Cardiac fibroblast (primary cell): ENCODE data around the gene ABLIM2.

Experiments used
- DNase-seq, 2 donors: peaks; one replicate each; pipeline versions ENCODE4 v3.0.0 to v3.0.0-alpha.2; 2010; ENCODE audit warnings: low read depth in 2 of 2
- H3K4me3 ChIP-seq, 2 donors: replicated peaks in 1 of 2; 1 replicate in 1 of 2; 2 replicates in 1 of 2; pipeline ENCODE4 v1.5.1; 2011; ENCODE audit warnings: low read depth in 2 of 2, low read length in 2 of 2, mild to moderate bottlenecking in 2 of 2, moderate library complexity in 1 of 2
- CTCF ChIP-seq: IDR thresholded peaks from one replicate; pipeline ENCODE4 v1.5.1; 2011; ENCODE audit warnings: low read depth, mild to moderate bottlenecking, low read length, inconsistent platforms

ABLIM2 gene

GRCh38 chr4:8087921-8088495, 70.6 kb downstream of the ABLIM2 start:
- no peak overlapping the region for H3K4me3 ChIP-seq

GRCh38 chr4:8086783-8087445, 71.7 kb downstream of the ABLIM2 start:
- no peak for TF ChIP-seq CTCF
- no peak for DNase-seq
- no peak overlapping the region for H3K4me3 ChIP-seq

More at GRCh38 chr4:8087921-8088495, 70.6 kb downstream of the ABLIM2 start:
- DNase-seq, result no peak
- no peak for TF ChIP-seq CTCF

- no peak overlapping the region for H3K4me3 ChIP-seq
- TF ChIP-seq CTCF, result no peak
- DNase-seq, result no peak
Measured at GRCh38 chr4:8085491-8086117, 73.0 kb downstream of the ABLIM2 start.

GRCh38 chr4:8084712-8085490, 73.7 kb downstream of the ABLIM2 start:
- H3K4me3 ChIP-seq, result no peak overlapping the region
- TF ChIP-seq CTCF, result no peak
- DNase-seq, result no peak

GRCh38 chr4:8084031-8084660, 74.5 kb downstream of the ABLIM2 start:
- H3K4me3 ChIP-seq, result no peak overlapping the region
- DNase-seq, result no peak
- TF ChIP-seq CTCF, result no peak

- no peak for TF ChIP-seq CTCF
- no peak overlapping the region for H3K4me3 ChIP-seq
- no peak for DNase-seq
Measured at GRCh38 chr4:8083086-8083825, 75.4 kb downstream of the ABLIM2 start.
